GM12874 (cell line): ENCODE data around the gene UBE2E1.

Source experiments
- TF ChIP-seq, protein P1 (sequence below): IDR thresholded peaks from 2 replicates; pipeline ENCODE4 v1.5.1; 2011; ENCODE audit warnings: low read depth, mild to moderate bottlenecking, control low read depth, low read length, moderate library complexity; ENCODE audit not compliant: insufficient read depth

Gene UBE2E1

DNA sequence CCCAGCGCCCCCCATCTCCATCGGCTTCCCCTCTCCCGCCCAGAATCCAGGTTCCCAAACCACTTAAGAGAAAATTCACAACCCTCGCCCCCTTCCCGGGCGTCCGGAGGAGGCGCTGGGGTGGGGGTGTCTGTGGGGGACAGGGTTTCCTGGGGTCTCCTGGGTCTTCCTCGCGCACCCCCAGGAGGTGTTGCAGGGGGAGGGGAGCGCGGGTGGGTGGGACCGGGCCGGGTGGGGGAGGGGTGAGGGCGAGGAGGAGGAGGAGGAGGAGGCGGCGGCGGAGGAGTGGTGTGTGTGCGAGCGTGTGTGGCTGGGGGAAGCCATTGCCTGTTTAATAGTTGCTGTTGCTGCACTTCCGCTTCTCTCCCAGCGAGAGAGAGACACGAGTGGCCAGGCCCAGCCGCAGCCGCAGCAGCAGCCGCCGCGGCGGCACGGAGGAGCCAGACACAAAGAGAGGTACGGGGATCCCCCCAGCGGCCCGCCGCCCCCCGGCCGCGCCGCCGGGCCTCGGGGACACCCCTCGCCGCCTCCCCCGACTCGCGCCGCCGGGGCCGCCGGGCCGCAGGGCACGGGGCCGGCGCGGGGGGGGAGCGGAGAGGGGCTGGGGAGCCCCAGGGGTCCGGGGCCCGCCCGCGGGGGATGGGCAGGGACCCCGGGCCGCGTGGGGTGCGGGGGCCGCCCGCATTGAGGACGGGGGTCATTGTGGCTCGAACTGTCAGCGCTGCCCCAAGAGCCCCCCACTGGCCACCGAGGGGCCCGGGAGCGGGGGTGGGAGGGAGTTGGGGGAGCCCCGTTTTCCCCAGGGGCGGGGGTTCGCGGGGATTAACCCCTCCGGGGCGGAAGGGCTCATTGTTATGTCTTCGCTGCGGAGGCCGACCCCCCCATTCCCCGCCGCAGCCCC, at the start of gene UBE2E1:
Gene UBE2E1 (plus strand): TSS at position 323 of the 901 bp plus-strand sequence. CDS start 1,315 bp downstream, outside the sequence.
- TF ChIP-seq, protein P1, sequence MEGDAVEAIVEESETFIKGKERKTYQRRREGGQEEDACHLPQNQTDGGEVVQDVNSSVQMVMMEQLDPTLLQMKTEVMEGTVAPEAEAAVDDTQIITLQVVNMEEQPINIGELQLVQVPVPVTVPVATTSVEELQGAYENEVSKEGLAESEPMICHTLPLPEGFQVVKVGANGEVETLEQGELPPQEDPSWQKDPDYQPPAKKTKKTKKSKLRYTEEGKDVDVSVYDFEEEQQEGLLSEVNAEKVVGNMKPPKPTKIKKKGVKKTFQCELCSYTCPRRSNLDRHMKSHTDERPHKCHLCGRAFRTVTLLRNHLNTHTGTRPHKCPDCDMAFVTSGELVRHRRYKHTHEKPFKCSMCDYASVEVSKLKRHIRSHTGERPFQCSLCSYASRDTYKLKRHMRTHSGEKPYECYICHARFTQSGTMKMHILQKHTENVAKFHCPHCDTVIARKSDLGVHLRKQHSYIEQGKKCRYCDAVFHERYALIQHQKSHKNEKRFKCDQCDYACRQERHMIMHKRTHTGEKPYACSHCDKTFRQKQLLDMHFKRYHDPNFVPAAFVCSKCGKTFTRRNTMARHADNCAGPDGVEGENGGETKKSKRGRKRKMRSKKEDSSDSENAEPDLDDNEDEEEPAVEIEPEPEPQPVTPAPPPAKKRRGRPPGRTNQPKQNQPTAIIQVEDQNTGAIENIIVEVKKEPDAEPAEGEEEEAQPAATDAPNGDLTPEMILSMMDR = no peak

DNA sequence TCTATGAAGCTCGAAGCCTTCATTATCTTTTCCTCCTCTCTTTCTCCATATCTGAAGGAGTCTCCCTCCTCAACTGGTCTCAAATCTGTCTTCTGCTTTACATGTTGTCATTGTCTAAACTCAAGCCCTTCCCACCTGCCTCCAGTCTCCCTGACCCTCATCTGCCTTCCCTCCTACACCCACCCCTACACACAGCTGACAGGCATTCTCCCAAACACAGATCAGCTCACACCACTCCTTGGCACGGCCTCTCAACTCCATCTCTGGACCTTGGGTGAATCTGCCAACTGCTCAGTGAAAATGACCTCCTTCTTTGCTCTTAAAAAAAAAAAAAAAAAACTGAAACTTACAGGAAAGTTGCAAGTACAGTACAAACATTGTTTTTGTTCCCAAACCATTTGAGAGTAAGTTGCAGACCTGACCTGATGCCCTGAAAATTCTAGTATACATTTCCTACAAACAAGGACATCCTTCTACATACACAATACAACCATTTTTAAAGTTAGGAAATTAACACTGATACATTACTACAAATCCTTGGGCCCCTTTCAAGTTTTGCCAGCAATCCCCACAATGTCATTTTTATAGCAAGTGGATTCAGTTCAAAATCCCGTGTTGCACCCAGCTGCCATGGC, 49.4 kb upstream of the UBE2E1 start:
- TF ChIP-seq, protein P1 = no peak

DNA sequence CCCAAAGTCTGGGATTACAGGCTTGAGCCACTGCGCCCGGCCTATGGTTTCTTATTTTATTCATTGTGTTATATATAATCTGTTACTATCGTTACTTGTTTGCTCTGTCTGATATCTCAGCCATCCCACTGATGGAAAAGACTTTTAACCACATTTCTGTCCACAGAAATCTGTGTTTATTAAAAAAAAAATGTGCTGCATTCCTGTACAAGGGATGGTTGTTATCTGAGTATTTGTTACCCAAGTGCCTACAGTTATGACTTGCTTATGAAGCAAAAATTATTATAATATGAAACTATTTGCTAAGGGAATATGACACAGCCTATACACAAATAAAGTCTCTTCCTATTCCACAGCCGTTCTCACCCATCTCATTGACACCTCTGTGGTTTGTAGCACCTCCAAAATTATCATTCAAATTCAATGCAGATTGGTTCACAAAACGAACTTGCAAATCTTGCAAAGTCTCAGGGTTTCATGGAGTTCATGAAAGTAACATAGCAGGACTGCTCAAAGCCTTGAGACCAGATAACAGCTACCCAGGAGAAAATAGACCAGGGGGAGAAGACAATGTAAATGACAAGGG, 47.4 kb upstream of the UBE2E1 start:
- TF ChIP-seq, protein P1 = no peak

DNA sequence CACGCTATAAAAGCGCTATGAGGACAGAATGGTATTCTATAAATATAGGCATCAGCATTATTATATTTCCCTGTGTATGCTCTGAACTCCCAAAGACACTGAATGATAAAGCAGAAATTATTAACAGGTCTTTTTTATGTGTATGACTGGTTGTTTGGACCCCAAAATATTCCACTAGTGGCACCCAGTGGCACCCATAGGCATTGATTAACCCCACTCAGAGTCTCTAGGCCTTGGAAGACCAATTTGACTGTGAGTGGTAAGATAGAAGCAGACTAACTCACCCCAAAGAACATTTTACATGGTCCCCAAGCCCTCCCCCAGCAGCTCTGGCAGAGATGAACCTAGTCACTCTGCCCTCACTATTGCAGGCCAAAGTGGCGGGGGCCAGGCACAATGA, 45.4 kb upstream of the UBE2E1 start:
- TF ChIP-seq, protein P1 = no peak

DNA sequence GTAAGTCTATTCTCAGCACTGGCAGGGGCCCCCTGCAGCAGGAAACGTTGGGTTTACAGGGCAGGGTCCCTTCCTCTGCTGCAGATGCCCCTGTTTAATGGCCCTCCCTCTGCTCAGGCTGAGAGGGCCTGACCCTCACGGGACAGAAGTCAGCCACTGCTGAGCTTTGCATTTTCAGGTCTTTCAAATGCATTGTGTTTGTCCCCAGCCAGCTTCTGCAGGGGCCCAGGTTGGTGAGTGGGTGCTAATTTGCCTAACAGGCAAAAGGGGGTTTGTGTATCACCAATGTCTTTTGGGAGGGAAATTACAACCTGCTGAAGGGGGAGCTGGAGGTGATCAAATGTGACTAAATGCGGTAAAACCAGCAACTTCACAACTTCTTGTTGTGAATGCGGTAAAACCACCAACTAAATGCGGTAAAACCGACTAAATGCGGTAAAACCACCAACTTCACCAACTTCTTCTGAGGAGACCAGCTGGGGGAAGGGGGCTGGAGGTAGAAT, 44.8 kb upstream of the UBE2E1 start:
- TF ChIP-seq, protein P1 = no peak

DNA sequence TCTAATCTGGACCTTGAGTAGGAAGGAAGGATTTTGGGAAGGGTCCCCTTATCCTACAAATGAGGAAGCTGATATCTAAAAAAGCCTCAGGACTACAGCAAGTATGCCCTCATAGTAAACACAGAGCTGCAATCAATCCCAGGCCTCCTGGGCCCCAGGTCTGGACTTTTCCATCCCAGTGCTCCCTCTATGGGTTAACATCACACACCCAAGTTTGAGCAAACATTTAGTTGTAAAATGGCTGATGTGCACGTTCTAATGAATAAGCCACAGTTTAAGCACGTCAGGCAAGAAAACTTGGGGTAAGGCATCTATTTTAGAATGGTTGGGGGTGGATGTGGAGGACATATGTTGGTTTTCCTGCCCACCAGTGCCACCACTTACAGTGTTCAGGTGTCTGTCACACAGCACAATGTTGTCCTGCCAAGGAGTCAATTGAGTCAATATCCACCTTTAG, 44.3 kb upstream of the UBE2E1 start:
- TF ChIP-seq, protein P1 = peak; percentile 38; the same call in 1 of the 2 replicates

DNA sequence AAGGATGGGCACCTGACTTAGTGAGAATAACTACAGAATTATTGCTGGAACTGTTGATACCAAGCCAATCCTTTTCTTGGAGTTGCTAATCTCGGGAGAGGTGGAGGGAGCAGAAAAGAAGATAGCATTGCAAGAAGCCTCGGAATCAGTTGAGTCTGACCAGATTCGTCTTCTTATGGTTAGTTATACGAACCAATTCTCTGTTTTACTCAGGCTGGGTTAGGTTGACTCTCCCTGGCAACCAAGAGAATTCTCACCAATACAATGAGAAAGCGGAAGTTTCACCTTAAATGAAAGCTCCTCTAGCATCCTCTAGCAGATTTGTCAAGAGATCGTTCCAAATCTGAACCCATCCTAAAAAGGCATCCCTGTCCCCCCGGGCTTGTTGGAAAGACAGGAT, 43.5 kb upstream of the UBE2E1 start:
- TF ChIP-seq, protein P1 = no peak
